Activated CD8-positive, alpha-beta memory T cell treated with anti-CD3 and anti-CD28 coated beads for 48 hours (primary cell): ENCODE measurements around the gene CD300C.
"Not testable (repeated sequence)": the region's sequence is repeated elsewhere in the genome, so short reads cannot be mapped to it uniquely, and the experiment has no call there.

ENCODE experiments used
- DNase-seq, 3 experiments: peaks; one replicate each; pipeline ENCODE4 v3.0.0-alpha.2; 2020; ENCODE audit warnings: low read depth in 2 of 3, low spot score in 2 of 3

The CD300C gene

DNA sequence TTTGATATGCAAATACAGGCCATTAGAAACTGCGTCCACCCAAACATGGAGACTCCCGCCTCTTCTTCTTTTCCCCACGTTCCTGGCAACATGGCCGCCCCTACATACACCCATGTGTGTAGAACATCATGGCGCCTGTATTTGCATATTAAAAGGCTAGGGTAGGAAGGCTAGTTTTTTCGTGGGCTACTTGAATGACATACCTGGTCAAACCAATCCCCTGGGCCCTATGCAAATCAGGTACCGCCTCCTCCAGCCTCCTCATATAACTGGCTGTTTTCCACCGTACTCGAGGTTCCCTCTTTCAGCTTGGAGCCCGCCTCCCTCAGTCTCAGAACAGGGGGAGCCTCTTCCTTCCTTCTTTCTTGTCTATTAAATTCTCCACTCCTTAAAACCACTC lies 13.8 kb downstream of the CD300C start:
- DNase-seq: no peak

DNA sequence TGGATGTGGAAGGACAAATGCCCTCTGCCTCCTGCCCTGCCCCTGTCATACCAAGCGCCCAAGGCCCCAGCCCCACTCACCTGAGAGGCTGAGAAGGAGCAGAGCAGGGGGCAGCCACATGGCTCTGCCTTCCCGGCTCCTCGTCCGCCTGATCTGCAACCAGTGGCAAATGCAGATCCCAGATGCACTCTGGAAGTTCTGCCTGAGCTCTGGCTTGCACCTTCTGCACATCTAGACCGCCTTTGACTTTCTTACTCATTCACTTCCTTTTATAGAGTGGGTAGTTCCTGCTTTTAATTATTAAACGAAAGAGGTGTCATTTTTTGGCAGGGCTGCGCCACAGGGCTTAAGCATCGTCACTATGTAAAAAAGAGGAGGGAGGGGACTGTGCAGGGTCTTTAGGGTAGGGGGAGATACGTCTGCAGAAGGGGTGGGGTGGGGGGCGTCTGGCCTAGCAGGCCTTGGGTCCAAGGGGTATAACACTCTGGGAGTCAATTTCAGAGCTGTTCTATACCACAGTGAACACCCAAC lies 14.6 kb downstream of the CD300C start, which contains the start of gene CD300LB:
TSS of gene CD300LB (minus strand) at position 245 of the 531 bp plus-strand sequence. CDS start at position 120, 125 bp downstream.
- no peak for DNase-seq

DNA sequence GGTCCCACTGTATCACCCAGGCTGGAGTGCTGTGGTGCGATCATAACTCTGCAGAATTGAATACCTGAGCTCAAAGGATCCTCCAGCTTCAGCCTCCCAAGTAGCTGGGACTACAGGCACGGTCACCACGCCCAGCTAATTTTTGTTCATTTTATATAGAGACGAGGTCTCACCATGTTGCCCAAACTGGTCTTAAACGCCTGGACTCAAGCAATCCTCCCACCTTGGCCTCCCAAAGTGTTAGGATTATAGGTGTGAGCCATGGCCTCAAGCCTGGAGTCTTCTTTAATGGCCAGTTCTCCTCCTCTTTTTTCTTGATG lies 15.1 kb downstream of the CD300C start:
- DNase-seq: no peak

DNA sequence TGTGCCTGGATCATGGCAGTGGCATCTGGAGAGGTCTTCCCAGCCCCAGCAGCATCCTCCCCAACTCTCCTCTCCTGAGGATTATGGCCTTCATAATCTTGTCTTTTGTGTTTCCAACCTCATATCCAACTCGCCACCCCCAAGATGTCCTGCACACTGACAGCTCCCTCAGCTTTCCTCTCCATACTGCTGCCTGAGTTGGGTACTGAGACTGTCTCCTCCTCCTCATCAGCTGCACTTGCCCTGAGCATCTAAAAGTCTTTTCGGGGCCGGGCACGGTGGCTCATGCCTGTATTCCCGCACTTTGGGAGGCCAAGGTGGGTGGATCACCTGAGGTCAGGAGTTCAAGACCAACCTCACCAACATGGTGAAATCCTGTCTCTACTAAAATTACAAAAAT lies 16.7 kb downstream of the CD300C start:
- no peak for DNase-seq

DNA sequence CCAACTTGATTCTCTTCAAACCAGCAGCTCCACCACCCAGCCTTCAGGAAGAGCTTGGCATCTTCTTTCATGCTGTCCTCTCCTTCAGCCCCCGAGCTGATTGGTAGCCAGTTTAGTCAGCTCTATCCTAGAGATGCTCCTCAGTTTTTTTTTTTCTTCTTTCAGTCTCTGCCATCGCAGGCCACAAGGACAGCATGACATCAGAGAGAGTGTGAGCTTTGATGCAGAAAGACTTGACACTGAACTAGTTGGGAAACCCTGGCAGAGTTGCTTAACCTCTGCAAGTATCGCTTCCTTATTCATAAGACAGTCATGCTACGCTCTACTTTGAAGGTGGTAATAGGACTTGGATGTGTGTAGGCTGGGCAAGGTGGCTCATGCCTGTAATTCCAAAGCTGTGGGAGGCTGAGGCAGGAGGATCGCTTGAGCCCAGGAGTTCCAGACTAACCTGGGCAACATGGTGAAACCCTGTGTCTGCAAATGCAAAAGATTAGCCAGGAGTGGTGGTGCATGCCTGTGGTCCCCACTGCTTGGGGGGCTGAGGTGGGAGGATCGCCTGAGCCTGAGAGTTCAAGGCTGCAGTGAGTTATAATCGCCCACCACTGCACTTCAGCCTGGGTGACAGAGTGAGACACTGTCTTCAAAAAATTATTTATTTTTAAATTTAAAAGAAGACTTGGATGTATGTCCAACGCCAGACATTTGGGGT lies 17.3 kb downstream of the CD300C start:
- no peak for DNase-seq

DNA sequence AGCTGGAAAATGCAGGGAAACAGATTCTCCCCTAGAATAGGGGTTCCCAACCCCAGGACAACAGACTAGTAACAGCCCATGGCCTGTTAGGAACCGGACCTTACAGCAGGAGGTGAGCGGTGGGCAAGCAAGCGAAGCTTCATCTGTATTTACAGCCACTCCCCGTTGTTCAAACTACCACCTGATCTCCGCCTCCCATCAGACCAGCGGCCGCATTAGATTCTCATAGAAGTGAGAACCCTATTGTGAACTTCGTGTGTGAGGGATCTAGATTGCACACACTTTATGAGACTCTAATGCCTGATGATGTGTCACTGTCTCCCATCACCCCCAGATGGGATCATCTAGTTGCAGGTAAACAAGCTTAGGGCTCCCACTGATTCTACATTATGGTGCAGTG lies 18.2 kb downstream of the CD300C start:
- DNase-seq: no peak

- DNase-seq: no peak
These were observed 18.8 kb downstream of the CD300C start for GRCh38 chr17:74527081-74527480.

DNA sequence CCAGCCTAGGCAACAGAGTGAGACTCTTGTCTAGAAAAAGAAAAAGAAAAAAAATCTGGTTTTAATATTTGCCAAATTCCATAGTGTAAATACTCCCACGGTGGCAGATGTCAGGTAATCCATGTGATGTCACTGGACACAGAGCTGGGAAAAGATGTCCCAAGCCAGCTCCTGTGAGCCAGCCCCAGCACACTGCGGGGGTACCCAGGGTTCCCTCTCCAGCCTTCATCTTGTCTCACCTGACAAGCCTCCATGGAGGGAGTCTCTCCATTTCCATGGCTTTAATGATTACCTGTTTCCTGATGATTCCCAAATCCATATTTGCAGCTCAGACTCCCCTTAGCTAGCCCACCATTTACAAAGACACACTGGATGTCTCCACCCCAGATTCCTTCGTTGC lies 19.2 kb downstream of the CD300C start:
- DNase-seq: no peak

DNA sequence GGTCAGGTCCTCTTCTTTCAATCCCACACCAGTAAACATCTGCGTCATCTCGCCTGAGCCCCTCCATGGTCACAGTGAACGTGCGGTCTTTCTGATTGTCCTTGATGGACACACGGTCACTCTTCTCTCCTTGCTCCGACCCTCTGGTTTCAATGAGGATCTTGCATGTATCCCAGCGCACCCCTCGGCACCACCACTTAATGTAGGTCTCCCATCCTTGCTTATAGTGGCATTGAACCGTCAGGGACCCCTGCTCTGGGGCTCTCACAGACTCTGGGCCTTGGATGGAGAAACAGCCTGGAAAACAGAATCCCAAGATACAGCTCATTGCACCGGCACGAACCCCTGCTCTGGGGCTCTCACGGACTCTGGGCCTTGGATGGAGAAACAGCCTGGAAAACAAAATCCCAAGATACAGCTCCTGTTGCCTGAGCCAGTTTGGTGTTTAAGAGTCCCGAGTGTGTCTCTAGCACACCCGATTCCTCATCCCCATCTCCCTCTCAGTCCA lies 20.1 kb downstream of the CD300C start:
- no peak for DNase-seq

DNA sequence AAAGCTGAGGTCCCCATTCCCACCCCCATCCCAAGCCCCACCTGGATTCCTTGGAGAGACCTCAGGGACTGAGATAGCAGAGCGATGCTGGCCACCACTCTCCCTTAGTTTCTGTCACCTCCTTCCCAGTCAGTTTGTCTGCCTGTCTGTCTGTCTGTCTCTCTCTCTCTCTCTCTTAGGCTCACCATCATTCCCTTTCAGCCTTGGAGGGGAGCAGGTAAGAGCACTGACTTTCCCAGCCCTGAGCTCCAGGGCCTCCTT lies 20.5 kb downstream of the CD300C start:
- no peak for DNase-seq

DNA sequence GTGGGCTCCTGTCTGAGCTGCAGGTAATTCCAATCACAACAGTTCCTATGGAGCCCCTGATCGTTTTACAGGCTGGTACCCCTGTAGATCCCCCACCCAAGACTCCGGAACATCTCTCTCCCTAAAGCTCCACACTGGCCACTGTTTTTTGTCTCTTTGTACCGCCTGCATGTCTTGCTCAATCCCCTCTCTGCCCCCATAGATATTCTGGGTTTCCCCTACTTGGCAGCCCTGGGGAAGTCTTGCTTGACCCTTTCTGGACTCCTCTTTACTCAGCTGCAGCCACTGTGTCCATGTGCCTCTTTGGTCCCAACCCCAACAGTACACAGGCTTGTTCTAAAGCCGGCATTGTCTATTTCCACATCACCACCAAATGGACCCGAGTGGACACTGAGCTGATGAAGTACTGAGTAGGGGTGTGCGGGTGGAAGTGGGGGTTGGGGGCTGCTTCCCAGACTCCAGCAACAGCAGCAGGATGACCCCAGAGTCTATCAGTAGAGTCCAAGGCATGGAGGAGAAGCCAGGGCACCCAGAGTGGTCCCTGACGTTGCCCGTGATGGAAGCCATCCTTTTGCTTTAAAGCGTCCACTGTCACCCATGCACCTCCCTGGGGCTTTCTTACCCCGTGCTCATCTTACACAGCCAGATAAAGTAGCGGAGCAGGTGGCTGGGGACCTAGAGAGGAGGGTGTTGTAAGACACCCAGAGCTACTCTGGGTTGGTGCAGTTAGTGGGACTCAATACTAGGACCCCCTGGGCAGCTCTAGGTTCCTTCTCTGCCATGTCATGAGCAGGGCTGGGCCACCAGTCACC lies 21.1 kb downstream of the CD300C start:
- no peak for DNase-seq

GRCh38 chr17:74523308-74523707 lies 22.6 kb downstream of the CD300C start:
- DNase-seq: no peak

DNA sequence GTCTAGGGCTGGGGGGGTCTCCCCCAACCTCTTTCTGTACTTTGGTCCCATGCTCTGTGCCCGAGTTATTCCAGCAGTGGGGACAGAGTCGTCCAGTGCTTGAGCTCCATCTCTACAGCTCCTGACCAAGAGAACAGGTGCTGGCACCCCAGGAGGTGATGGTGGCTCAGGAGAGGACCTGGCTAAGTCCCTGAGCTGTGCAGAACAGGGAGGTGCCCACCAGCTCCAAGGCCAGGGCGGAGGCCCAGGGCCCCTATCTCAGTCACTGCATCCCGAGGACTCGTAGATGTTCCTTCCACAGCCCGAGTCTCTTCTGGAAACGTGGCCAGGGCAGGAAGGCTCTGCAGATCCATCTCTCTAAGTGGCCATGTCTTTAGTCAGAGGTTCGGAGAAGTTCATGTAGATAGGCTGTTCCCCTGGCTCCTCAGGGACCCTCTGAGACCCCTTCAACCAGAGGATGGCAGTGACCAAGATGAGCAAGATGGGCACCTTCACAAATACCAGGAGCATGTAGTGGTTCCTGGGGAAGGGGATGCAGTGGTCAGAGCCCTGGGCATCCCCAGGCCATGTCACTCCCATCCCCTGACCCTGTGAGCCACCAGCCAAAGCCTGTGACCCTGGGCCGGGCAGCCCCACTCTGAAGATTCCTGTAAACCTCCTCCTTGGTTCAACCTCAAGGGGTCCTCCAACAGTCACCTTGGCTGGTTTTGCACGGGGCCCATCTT lies 23.4 kb downstream of the CD300C start:
- no peak for DNase-seq

DNA sequence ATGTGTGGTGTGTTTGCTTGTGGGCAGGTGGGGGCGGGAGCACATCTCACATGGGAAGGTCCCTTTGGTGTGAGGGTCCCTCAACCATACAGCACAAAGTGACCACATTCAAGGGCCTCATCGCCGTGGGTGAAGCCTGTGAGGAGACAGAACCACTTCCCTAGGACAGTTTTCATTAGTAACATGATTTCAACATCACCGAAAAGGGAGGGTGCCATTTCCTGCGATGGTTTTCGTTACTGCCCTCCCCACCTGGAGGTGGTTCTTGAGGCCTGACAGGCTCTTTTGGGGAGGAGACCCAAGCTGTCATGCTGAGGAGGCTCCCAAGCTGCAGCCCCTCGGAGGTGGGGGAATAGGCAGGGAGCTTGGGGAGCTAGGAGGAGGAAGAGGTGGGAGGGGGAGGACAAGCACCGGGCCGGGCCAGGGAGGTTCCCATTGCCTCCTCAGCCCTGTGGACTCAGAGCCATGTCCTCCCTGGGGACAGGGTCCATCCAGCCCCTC lies 24.2 kb downstream of the CD300C start:
- DNase-seq: no peak

DNA sequence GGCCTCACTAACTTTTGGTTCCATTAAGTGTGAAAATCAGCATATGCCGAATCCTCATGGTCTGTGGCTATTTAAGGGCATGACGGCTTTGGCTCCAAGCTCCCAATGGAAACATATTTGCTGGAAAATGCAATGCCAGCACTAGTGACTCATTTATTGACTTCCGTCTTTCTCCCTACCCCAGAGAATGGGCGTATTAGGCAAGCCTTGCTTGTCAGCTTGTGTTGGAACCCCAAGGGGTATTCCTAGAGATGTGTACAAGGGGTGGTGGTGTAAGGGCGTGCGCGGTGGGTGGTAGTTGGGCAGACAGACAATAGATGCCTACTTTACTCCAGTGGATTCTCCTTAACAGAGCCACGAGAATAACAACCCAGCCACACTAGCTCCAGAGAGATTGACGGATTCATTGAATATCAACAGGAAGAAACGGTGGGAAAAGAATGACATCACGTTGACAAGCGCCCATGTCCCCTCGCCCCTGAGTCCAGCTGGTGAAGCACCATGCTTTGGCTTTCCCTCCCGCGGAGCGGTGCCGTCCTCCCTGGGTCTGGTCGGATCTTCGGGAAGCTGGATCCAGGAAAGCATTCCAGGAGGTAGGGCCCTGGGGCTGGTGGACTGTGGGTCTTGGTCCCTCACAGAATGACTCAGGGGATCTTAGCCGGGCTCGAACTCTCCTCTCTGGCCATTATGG lies 25.0 kb downstream of the CD300C start:
- no peak for DNase-seq

DNA sequence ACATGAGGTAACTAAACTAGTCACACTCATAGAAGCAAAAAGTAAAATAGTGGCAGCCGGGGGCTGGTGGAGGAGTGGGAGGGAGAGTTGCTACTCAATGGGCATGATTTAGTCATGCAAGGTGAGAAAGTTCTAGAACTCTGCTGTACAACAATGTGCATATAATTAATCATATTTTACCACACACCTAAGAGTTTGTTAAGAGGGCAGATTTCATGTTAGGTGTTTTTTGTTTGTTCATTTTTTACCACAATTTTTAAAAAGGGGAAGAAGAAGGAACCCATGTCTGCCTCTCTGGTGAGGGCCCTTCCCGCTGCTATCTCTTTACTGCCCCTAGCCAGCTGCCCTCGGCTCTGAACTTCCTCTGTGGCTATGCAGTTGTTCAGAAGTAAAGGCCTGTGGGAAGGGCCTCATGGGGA lies 25.9 kb downstream of the CD300C start:
- no peak for DNase-seq

- DNase-seq: not testable (repeated sequence)
These were observed 27.4 kb downstream of the CD300C start for GRCh38 chr17:74518413-74518981.

DNA sequence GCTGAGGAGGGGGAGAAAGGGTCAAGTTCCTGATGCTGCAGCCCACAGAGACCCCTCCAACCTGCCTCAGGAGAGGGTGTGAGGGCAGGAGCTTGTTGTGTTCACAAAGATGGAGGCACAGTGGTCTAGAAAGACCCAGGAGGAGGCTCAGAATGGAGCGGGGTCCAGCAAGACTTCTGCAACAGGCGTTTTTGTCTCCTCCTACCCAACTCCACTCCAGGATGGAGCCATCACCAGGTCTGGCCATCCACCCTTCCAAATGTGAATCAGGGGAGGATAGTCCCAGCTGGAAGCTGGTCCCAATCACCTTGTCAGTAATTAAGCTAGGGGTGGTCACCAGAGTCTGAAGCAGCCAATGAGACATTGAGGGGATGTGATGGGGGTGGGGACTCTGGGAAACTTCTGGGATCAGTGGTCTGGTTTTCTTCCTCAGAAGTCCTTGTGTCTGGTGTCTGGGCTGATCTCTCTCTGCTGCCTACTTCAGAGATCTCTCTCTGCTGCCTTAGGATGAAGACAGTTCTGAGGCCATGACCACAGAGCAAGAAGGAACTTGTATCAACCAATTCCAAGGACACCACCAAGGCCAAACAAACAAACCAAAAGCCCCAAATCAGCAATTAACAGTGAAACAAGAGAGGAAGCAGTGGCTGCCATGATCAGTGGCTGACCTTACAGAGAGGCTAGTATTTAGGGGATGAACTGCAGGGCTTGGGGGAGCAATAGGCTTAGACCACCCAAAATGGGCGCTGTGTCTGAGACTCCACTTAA lies 29.2 kb downstream of the CD300C start:
- no peak for DNase-seq

DNA sequence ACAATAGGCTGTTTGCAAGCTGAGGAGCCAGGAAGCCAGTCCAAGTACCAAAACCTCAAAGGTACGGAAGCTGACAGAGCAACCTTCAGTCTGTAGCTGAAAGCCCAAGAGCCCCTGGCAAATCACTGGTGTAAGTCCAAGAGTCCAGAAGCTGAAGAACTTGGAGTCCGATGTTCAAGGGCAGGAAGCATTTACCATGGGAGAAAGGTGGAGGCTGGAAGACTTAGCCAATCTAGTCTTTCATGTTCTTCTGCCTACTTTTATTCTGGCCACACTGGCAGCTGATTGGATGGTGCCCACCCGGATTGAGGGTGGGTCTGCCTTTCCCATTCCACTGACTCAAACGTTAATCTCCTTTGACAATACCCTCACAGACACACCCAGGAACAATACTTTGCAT lies 30.0 kb downstream of the CD300C start:
- no peak for DNase-seq
